Activated CD4-positive, alpha-beta T cell treated with anti-CD3 and anti-CD28 coated beads, Interleukin-2, amount 10 ng/mL, durations not matched to agents 24 days and 14 days (primary cell): ENCODE results near the gene NUP205. TPM values are rescaled to one million over a fixed set of nuclear protein-coding genes. Genes with fewer than 3 reads are reported as not detected.
"Not testable (repeated sequence)": the region's sequence is repeated elsewhere in the genome, so short reads cannot be mapped to it uniquely, and the experiment has no call there.

Source experiments
- DNase-seq: peaks from one replicate; pipeline ENCODE4 v3.0.0; 2022
- H3K27ac Mint-ChIP-seq: one replicate; pipeline ENCODE4 v1.8.0; 2022; ENCODE audit warnings: mild to moderate bottlenecking, mixed read lengths
- H3K27me3 Mint-ChIP-seq: one replicate; pipeline ENCODE4 v1.8.0; 2022; ENCODE audit warnings: mixed read lengths
- H3K36me3 Mint-ChIP-seq: one replicate; pipeline ENCODE4 v1.8.0; 2022; ENCODE audit warnings: low read depth, mild to moderate bottlenecking, mixed read lengths
- H3K4me1 Mint-ChIP-seq: one replicate; pipeline ENCODE4 v1.8.0; 2021; ENCODE audit warnings: mixed read lengths
- H3K4me3 Mint-ChIP-seq: one replicate; pipeline ENCODE4 v1.8.0; 2022; ENCODE audit warnings: mild to moderate bottlenecking, moderate library complexity, mixed read lengths
- H3K9me3 Mint-ChIP-seq: one replicate; pipeline ENCODE4 v1.8.0; 2021; ENCODE audit warnings: mixed read lengths
- intact Hi-C: fragments of 100-400 bp; cut with micrococcal nuclease; formaldehyde crosslinking; loops from one replicate; pipeline ENCODE4 v1.15.1; 2023
- total RNA-seq: library from RNA; stranded (reverse); gene quantifications from 2 replicates; pipeline ENCODE4 v1.2.3, GENCODE V29; 2022

NUP205 gene
- total RNA-seq, 1 donor from 2014 or later, result 129 TPM

DNA sequence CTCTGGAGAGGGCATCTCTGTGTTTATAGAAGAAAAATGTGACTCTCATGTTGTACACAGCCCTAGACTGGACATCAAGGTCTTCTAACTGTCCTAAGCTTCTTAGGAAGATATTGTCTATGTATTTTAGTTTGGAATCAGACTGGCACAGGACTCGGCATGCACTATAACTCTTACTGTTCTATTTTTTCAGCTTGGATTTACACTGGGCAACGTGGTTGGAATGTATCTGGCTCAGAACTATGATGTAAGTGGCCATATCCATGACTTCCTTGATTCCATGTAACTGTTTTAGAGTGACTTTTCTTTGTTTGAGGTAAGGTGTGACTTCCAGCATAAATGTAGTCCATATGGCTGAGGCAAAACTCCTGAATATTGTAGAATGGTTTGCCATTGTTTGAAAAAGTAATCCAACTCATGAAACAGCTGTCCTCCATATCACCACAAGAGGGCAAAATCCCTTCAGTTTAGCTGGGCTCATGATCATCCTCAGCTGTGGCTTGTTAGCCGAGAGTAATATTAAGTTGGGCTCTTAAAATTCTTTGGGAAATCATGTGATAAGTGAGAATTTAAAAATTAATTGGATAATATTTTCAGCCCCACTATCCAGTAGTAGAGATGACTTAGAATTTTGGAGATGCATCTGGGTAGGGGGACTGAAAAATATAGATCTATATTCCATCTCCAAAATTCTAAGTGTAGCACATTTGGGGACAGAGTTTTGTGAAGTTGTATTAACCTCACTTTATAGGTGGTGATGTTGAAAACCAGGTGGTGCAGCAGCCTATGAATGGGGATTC is 115.0 kb downstream of the NUP205 start:
- Mint-ChIP-seq H3K27ac (no peak overlapping the region), H3K9me3 (no peaks in the 10 kb centered on the region), H3K36me3 (peaks cover 33% of the 10 kb centered on the region), H3K27me3 (no peaks in the 10 kb centered on the region), H3K4me1 (peaks cover 6% of the 10 kb centered on the region), H3K4me3 (no peak overlapping the region)
- intact Hi-C loops, result loop anchor here (10.0 kb wide), 1 partner anchor 122 kb away; no protein-coding TSS in a partner anchor
- peak; percentile 66 for DNase-seq

DNA sequence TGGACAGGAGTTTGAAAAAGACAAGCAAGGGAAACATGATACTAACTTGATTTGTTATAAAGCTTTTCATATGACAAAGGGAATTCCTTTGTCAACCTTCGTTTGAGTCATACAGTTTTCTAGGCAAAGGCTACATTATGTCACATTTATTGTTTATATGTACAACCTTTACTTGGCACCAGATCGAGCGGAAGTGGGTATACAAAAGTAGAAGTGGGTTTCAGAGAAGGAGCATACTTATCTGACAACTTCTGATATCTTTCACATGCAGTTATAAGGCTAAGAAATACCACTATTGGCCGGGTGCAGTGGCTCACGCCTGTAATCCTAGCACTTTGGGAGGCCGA is 115.6 kb downstream of the NUP205 start:
- Mint-ChIP-seq H3K4me3 (no peak overlapping the region), H3K27ac (no peak overlapping the region), H3K27me3 (no peaks in the 10 kb centered on the region), H3K36me3 (peaks cover 34% of the 10 kb centered on the region), H3K9me3 (no peaks in the 10 kb centered on the region), H3K4me1 (peaks cover 6% of the 10 kb centered on the region)
- intact Hi-C loops, result loop anchor here (10.0 kb wide), 1 partner anchor 121 kb away; no protein-coding TSS in a partner anchor
- no peak for DNase-seq

DNA sequence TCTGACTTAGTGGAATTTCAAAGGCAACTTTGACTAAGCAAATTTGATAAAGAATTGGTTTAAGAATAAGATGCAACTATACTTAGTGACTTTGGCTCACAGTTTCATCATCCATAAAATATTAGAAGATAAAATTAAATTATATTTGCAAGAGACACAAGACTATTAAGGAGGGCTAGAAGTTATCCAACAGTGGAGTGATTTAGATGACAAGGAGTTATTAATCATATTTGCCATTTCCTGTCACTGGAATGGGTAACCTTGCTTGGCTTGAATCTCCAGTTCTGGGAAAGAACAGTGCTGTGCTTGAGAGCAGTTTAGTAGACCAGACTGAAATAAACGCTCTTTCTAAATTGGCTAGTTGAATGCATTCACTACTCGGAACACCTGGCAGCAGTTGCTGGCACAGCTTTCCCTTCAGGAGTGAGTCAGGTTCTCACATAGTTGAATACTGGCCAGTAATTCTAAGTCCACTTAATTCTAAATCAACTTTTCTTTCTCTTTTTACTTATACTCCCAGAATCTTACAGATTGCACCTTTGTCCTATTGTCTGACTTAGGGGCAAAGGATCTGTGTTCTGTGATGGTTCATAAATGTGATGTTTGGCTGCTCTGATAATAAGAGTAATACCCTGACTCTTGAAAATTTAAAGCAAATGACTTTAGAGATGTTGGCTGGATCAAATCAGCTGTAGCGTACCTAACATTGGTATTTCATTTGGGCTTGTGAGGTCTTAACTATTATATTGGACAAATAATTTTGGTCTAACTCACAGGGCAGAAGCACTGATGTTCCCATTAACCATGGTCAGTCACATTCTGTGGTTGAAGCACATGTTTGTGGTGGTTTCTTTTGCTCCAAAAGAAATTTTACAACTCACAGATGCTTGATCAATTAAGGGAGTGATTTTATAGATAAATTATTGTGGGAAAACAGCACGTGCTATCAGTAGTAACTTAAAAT is 121.2 kb downstream of the NUP205 start:
- Mint-ChIP-seq H3K27me3 (peaks cover 1% of the 10 kb centered on the region), H3K4me1 (peaks cover 4% of the 10 kb centered on the region), H3K4me3 (no peak overlapping the region), H3K27ac (no peak overlapping the region), H3K9me3 (no peaks in the 10 kb centered on the region), H3K36me3 (peaks cover 27% of the 10 kb centered on the region)
- intact Hi-C loops, result loop anchor here (10.0 kb wide), 1 partner anchor 116 kb away; no protein-coding TSS in a partner anchor
- no peak for DNase-seq

DNA sequence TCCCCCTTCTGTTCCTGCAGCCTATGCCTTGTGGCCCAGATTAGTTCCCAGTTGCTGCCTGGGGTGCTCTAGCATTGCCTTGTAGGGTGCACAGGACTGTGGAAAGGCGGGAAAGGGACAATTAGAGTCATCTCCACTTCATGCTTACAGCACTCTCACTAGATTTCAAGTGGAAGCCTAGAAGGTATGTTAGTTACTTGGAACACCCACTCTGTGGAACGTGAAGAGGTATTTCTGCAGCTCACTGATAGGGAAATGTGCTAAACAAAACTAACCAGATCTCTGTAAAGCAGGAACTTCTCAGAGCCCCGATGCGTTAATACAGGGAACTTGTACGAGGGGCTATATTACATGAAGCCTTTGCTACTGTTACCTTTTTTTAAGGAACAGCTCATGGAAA is 124.0 kb downstream of the NUP205 start:
- Mint-ChIP-seq H3K27me3 (peaks cover 1% of the 10 kb centered on the region), H3K27ac (no peak overlapping the region), H3K9me3 (no peaks in the 10 kb centered on the region), H3K4me3 (no peak overlapping the region), H3K4me1 (peaks cover 4% of the 10 kb centered on the region), H3K36me3 (peaks cover 16% of the 10 kb centered on the region)
- intact Hi-C loops, result no loop called here
- DNase-seq, result no peak

DNA sequence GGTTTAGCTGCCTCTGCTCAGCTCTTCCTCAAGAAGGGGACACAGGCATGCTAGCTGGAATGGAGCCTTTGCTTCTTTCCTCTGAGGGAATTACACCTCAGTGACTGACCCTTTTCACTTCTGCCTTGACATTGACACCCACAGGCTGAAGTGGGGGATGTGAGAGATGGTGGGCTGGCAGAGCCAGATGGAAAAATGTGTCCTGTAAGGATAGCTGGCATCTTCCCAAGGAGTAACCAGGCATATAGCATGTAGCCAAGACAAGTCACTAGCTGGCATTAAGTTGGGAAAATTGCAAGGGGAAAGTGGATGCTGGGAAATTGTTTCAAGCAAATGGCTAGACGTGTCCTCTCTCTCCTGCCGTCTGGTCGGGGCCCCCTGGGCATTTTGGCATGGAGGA is 124.5 kb downstream of the NUP205 start:
- H3K9me3 Mint-ChIP-seq, result no peaks in the 10 kb centered on the region
- H3K4me3 Mint-ChIP-seq, result no peak overlapping the region
- peaks cover 1% of the 10 kb centered on the region for H3K27me3 Mint-ChIP-seq
- H3K27ac Mint-ChIP-seq, result no peak overlapping the region
- peaks cover 4% of the 10 kb centered on the region for H3K4me1 Mint-ChIP-seq
- intact Hi-C loops, result no loop called here
- DNase-seq, result no peak
- peaks cover 14% of the 10 kb centered on the region for H3K36me3 Mint-ChIP-seq

DNA sequence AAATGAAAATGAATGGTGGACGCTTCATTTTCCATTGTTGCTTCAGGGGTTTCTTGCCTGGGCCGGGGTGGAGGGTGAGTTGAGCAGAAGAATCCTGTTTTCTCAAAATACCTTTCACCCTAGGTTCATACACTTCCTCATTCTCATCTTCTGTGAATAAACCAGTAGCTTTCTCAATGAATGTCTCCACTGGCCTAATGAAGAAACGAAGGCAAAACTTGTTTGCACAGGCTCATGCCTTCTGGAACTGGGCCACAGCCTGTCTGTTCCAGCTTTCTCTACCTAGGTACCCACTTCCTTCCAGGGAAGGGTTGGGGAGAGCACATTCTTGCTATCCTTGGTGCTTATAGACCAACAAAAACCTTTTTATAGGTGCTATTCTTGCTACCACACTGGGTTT is 125.9 kb downstream of the NUP205 start:
- Mint-ChIP-seq H3K36me3 (peaks cover 5% of the 10 kb centered on the region), H3K4me1 (peaks cover 4% of the 10 kb centered on the region), H3K27me3 (peaks cover 1% of the 10 kb centered on the region), H3K9me3 (no peaks in the 10 kb centered on the region), H3K27ac (no peak overlapping the region), H3K4me3 (no peak overlapping the region)
- intact Hi-C loops, result no loop called here
- no peak for DNase-seq

DNA sequence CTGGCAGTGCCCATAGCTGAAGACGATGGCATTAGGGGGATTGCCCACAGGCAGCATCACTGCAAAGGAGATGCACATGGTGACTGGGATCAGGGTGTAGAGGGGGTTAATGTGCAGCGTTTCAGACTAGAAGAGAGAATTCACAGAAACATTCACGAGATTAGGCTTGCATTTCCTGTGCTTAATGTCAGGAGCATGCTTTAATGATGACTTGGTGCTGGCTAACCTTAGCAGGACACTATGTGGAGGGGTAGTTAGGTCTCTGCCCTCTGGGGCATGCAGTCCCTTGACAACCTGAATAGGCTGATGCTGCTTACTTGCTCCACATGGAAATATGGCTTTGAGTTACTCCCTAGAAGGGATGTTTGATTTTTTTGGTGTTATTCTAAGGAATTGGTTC is 126.4 kb downstream of the NUP205 start:
- Mint-ChIP-seq H3K27me3 (peaks cover 1% of the 10 kb centered on the region), H3K27ac (no peak overlapping the region), H3K4me1 (peaks cover 4% of the 10 kb centered on the region), H3K4me3 (no peak overlapping the region), H3K36me3 (peaks cover 2% of the 10 kb centered on the region), H3K9me3 (no peaks in the 10 kb centered on the region)
- intact Hi-C loops, result no loop called here
- no peak for DNase-seq

DNA sequence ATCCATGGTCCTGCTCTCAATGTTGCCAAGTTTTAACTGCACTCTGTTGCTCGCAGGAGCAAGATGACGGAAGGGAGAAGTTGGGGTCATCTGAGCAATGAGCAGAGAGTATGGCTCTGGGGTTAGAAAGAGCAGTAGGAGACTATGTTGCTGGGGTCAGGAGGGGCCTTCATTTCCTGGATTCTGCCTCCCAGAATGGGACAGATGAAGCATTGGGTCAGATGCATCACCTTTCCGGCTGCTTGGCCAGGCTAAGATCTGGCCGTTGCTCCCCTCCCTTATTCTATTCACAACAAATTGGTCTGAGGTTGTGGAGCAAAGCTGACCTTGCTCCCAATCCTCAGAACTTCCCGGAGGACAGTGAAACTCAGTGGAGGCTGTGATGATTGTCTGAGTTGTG is 127.0 kb downstream of the NUP205 start:
- no peak for DNase-seq
- H3K9me3 Mint-ChIP-seq, result no peaks in the 10 kb centered on the region
- peaks cover 4% of the 10 kb centered on the region for H3K4me1 Mint-ChIP-seq
- H3K36me3 Mint-ChIP-seq, result peaks cover 1% of the 10 kb centered on the region
- no peak overlapping the region for H3K4me3 Mint-ChIP-seq
- intact Hi-C loops, result no loop called here
- H3K27ac Mint-ChIP-seq, result no peak overlapping the region
- H3K27me3 Mint-ChIP-seq, result no peaks in the 10 kb centered on the region

DNA sequence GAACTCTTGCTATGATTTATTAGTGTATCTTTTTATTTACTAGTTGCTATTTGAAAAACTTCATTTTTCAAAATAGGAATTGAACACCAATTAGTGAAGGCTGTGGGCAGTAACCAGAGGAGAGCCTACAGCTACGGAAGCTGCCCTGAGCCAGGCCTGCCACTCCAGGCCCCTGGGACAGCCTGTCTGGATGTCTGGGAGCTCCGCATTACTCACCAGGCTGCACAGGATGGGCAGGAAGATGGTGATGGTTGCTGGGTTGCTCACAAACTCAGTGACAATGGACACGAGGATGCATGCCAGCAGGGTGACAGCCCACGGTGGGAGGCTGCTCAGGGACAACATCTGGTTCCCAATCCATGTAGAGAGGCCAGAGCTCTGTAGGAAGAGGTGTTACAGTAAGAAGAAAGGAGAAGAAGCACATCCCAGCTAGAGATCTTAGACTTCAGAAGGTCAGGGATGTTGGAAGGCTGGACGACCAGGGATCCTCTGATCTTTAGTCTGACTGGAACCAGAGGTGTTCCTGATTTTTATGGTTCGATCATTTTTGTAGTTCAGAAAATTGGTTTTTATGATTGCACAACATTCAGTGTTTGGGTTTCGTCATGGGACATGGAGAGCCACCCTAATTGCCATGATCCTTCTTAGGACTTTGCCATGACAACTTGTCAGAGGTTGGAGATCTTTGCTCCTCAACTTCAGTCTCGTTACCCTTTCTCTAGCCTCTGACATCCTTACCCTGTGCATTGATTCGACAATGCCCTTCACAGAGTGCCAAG is 127.8 kb downstream of the NUP205 start:
- no peak overlapping the region for H3K27ac Mint-ChIP-seq
- no peak for DNase-seq
- H3K4me3 Mint-ChIP-seq, result no peak overlapping the region
- intact Hi-C loops, result no loop called here
- no peaks in the 10 kb centered on the region for H3K9me3 Mint-ChIP-seq
- peaks cover 5% of the 10 kb centered on the region for H3K36me3 Mint-ChIP-seq
- H3K4me1 Mint-ChIP-seq, result peaks cover 2% of the 10 kb centered on the region
- H3K27me3 Mint-ChIP-seq, result no peaks in the 10 kb centered on the region

DNA sequence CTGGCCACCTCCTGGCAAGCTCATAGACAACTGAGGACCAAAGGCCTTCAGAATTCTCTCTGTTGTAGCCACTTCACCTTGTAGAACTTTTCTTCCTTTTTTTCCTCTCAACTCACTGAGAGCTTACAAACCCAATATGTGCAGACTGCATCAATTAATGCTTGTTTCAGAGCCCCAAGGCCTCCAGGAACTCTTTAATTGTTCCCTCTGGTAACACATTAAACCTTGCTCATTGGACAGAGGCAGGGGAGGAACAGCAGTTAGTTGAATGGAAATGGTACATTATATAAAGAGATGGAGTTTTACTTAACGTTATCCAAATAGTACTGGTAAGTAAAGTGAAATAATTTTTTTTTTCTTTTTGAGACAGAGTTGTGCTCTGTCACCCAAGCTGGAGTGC is 129.7 kb downstream of the NUP205 start:
- intact Hi-C loops, result no loop called here
- no peak overlapping the region for H3K27ac Mint-ChIP-seq
- H3K36me3 Mint-ChIP-seq, result peaks cover 5% of the 10 kb centered on the region
- H3K27me3 Mint-ChIP-seq, result no peaks in the 10 kb centered on the region
- no peak for DNase-seq
- no peaks in the 10 kb centered on the region for H3K9me3 Mint-ChIP-seq
- H3K4me3 Mint-ChIP-seq, result no peak overlapping the region
- H3K4me1 Mint-ChIP-seq, result no peaks in the 10 kb centered on the region

DNA sequence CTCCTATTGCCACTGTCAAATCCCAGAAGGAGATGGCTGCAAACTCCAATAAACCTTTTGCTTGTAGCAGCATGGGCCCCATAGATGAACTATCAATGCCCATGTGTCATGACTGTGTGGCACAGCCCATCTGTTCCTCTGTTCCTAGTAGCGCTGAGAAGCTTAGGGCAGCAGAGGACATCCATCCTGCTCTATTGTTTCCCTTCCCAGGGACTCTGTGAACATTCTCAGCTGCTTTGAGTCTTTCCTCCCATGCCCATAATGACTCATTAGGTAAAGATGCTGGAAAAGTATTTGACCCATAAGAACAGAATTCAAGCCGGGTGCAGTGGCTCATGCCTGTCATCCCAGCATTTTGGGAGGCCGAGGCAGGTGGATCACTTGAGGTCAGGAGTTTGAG is 132.8 kb downstream of the NUP205 start:
- H3K9me3 Mint-ChIP-seq, result no peaks in the 10 kb centered on the region
- no peak overlapping the region for H3K4me3 Mint-ChIP-seq
- H3K36me3 Mint-ChIP-seq, result peaks cover 5% of the 10 kb centered on the region
- DNase-seq, result no peak
- intact Hi-C loops, result no loop called here
- H3K27ac Mint-ChIP-seq, result no peak overlapping the region
- no peaks in the 10 kb centered on the region for H3K4me1 Mint-ChIP-seq
- H3K27me3 Mint-ChIP-seq, result no peaks in the 10 kb centered on the region

DNA sequence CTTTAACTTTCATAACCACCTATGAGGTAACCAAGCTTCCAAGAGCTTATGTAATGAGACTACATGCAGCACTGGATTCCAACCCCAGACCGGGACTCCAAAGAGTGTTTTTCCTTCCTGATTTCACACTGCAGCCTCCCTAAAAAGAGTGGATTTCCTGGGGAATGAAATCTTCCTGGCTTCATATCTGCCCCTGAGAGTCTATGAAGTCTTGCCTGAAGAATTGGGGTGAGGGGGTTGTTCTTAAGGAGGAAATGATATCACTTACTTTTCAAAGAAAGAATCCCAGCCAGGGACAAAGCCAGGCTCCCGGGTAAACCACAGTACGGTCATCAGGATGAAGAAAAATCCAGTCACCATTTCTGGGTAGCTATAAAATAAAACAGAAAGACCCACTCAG is 134.3 kb downstream of the NUP205 start:
- DNase-seq, result no peak
- peaks cover 4% of the 10 kb centered on the region for H3K36me3 Mint-ChIP-seq
- intact Hi-C loops, result no loop called here
- H3K4me3 Mint-ChIP-seq, result no peak overlapping the region
- no peaks in the 10 kb centered on the region for H3K4me1 Mint-ChIP-seq
- no peaks in the 10 kb centered on the region for H3K27me3 Mint-ChIP-seq
- no peak overlapping the region for H3K27ac Mint-ChIP-seq
- no peaks in the 10 kb centered on the region for H3K9me3 Mint-ChIP-seq

DNA sequence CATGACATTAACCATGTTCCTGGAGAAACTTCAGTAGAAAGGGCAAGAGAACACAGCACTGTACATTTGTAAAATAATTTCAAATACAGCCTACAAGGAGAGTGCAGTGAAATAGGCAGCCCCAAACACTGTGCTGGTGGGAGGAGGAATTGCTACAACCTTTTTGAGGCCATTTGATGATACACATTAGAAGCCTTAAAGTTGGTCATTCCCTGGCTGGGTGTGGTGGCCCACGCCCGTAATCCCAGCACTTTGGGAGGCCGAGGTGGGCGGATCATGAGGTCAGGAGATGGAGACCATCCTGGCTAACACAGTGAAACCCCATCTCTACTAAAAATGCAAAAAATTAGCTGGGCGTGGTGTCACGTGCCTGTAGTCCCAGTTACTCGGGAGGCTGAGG is 134.9 kb downstream of the NUP205 start:
- H3K9me3 Mint-ChIP-seq, H3K27me3 Mint-ChIP-seq, H3K4me3 Mint-ChIP-seq, H3K36me3 Mint-ChIP-seq, DNase-seq, intact Hi-C loops, H3K27ac Mint-ChIP-seq, H3K4me1 Mint-ChIP-seq: not testable (repeated sequence)
